Choroid plexus epithelial cell (primary cell): ENCODE results near the gene PUSL1.

Experiments
- DNase-seq: peaks from one replicate; pipeline ENCODE4 v3.0.0-alpha.2; 2010; ENCODE audit warnings: low read depth
- H3K4me3 ChIP-seq: 2 replicates; pipeline ENCODE4 v1.5.1; 2011; ENCODE audit warnings: low read depth, mild to moderate bottlenecking, control low read depth, low read length, moderate library complexity
- CTCF ChIP-seq: conservative IDR thresholded peaks from 2 replicates; pipeline ENCODE4 v1.5.1; 2011; ENCODE audit warnings: low read depth, mild to moderate bottlenecking, control low read depth, inconsistent platforms, low read length, moderate library complexity

Gene PUSL1

GRCh38 chr1:1342584-1343115 is 34.3 kb downstream of the PUSL1 start:
- H3K4me3 ChIP-seq: no peak overlapping the region
- no peak for DNase-seq
- no peak for TF ChIP-seq CTCF

GRCh38 chr1:1343811-1344421 is 35.5 kb downstream of the PUSL1 start:
- no peak for DNase-seq
- TF ChIP-seq CTCF: no peak
- H3K4me3 ChIP-seq: no peak overlapping the region

GRCh38 chr1:1344655-1345361 is 36.4 kb downstream of the PUSL1 start:
- peak; percentile 60 for TF ChIP-seq CTCF
- peak; percentile 51 for DNase-seq
- no peak overlapping the region for H3K4me3 ChIP-seq

- no peak for DNase-seq
- TF ChIP-seq CTCF: no peak
- H3K4me3 ChIP-seq: no peak overlapping the region
Measured at GRCh38 chr1:1345384-1345783, 37.0 kb downstream of the PUSL1 start.

- no peak overlapping the region for H3K4me3 ChIP-seq
- TF ChIP-seq CTCF: no peak
- no peak for DNase-seq
Measured at GRCh38 chr1:1345860-1346500, 37.6 kb downstream of the PUSL1 start.

GRCh38 chr1:1346501-1346890 is 38.1 kb downstream of the PUSL1 start:
- TF ChIP-seq CTCF: no peak
- no peak overlapping the region for H3K4me3 ChIP-seq
- DNase-seq: no peak
